HUES64 (cell line): ENCODE measurements around the gene PARD3B.

Experiments used
- H3K27ac ChIP-seq: 2 replicates; pipeline ENCODE4 v1.7.0; 2013; ENCODE audit warnings: low read depth, low read length, inconsistent platforms
- H3K27me3 ChIP-seq: 2 replicates; pipeline ENCODE4 v1.6.1; 2013; ENCODE audit warnings: mild to moderate bottlenecking, low read length; ENCODE audit not compliant: insufficient read depth
- H3K36me3 ChIP-seq: 2 replicates; pipeline ENCODE4 v1.6.1; 2013; ENCODE audit warnings: mild to moderate bottlenecking, low read length; ENCODE audit not compliant: insufficient read depth
- H3K4me1 ChIP-seq: 2 replicates; pipeline ENCODE4 v1.6.1; 2013; ENCODE audit warnings: mild to moderate bottlenecking, low read length, moderate library complexity; ENCODE audit not compliant: insufficient read depth
- H3K4me3 ChIP-seq: 2 replicates; pipeline ENCODE4 v1.5.1; 2013; ENCODE audit warnings: mild to moderate bottlenecking, low read length, moderate library complexity
- H3K9ac ChIP-seq: 2 replicates; pipeline ENCODE4 v1.6.1; 2013; ENCODE audit warnings: mild to moderate bottlenecking, low read depth, low read length
- H3K9me3 ChIP-seq: 2 replicates; pipeline ENCODE4 v1.6.1; 2013; ENCODE audit warnings: low read depth, low read length; ENCODE audit not compliant: insufficient read depth
- WGBS: fragments of 150-250, 120-280 bp; methylation state at CpG from one replicate; pipeline ENCODE4 v1.1.7; 2013; ENCODE audit warnings: missing lambda C conversion rate; 5-methylcytosine and 5-hydroxymethylcytosine counted together

The PARD3B gene

GRCh38 chr2:205103699-205104098 lies 558.4 kb downstream of the PARD3B start:
- Histone ChIP-seq H3K27ac (no peak overlapping the region), H3K36me3 (no peaks in the 10 kb centered on the region), H3K9ac (no peak overlapping the region), H3K4me3 (no peak overlapping the region), H3K9me3 (no peaks in the 10 kb centered on the region), H3K4me1 (no peaks in the 10 kb centered on the region), H3K27me3 (no peaks in the 10 kb centered on the region)
- 98% methylated on average over 2 of the region's 2 CpGs for WGBS

DNA sequence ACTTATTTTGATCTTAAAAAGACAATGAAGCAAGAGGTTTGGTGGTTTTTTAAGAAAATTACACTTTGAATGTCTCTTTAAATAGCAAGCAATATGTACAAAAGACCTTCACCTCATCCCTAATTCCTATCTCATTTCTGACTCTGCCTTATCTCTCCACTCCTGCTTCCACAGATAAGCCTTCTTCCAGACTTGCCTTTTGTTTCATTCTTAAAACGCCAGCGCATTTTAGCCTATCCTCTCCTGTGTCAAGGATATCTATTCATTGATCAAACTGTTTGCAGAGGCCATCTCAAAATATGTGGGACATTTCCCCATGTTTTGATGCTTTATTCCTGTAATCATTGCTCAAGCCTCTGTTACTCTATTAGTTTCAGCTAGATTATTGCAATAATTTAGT lies 562.5 kb downstream of the PARD3B start:
- 82% methylated on average over 2 of the region's 2 CpGs for WGBS
- Histone ChIP-seq H3K27ac (no peak overlapping the region), H3K36me3 (no peaks in the 10 kb centered on the region), H3K9ac (no peak overlapping the region), H3K4me3 (no peak overlapping the region), H3K9me3 (no peaks in the 10 kb centered on the region), H3K4me1 (peaks cover 6% of the 10 kb centered on the region; the same call in 1 of the 2 replicates), H3K27me3 (no peaks in the 10 kb centered on the region)

- no peak overlapping the region for H3K9ac ChIP-seq
- no peak overlapping the region for H3K27ac ChIP-seq
- H3K27me3 ChIP-seq, result no peaks in the 10 kb centered on the region
- WGBS, result 89% methylated on average over 2 of the region's 2 CpGs
- H3K4me3 ChIP-seq, result no peak overlapping the region
- no peaks in the 10 kb centered on the region for H3K36me3 ChIP-seq
- no peaks in the 10 kb centered on the region for H3K9me3 ChIP-seq
- H3K4me1 ChIP-seq, result peaks cover 6% of the 10 kb centered on the region; the same call in 1 of the 2 replicates
Observed at GRCh38 chr2:205115511-205115910, 570.2 kb downstream of the PARD3B start.

DNA sequence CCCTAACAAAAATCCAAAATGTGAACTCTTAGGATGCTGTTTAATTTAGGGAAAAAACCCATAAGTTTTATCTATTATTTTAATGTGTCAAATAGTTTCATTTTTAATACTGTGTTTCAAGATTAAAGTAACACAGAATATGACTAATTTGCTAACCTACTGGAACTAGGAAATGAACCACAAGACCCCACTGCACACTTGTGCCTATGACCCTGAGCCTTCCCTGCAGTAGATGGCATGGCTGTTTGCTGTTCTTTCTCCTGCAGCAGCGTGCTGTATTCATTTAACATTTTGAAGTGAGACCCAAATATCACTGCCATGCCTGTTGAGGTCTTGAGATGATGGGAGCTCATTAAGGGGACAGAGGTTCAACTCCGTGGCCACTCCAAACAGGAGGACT lies 571.9 kb downstream of the PARD3B start:
- Histone ChIP-seq H3K4me1 (peaks cover 4% of the 10 kb centered on the region; the same call in 1 of the 2 replicates), H3K27ac (no peak overlapping the region), H3K4me3 (no peak overlapping the region), H3K9me3 (no peaks in the 10 kb centered on the region), H3K27me3 (no peaks in the 10 kb centered on the region), H3K9ac (no peak overlapping the region), H3K36me3 (no peaks in the 10 kb centered on the region)
- WGBS, result 91% methylated on average over 2 of the region's 2 CpGs

DNA sequence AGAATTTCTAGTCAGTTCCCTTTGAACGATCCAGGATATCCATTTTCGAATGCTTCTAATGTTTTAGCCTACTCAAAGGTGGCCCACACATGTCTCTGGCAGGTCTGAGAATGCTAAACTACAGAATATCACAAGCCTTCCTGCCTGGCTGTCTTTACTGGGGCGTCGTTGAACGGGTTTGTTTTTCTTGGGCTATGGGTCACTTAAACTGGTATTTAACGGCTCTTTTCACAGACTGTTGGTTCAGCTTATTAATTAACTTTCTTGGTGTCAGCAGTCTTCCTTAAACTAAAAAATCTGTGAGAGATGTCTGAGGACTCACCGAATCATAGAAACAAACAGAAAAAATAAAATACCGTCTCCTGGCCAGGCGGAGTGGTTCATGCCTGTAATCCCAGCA lies 573.9 kb downstream of the PARD3B start:
- H3K4me1 ChIP-seq, result no peaks in the 10 kb centered on the region
- H3K9me3 ChIP-seq, result no peaks in the 10 kb centered on the region
- H3K27me3 ChIP-seq, result no peaks in the 10 kb centered on the region
- no peak overlapping the region for H3K9ac ChIP-seq
- no peak overlapping the region for H3K4me3 ChIP-seq
- 96% methylated on average over 9 of the region's 9 CpGs for WGBS
- H3K36me3 ChIP-seq, result no peaks in the 10 kb centered on the region
- H3K27ac ChIP-seq, result no peak overlapping the region

GRCh38 chr2:205128726-205129125 lies 583.5 kb downstream of the PARD3B start:
- no peaks in the 10 kb centered on the region for H3K9me3 ChIP-seq
- no peak overlapping the region for H3K27ac ChIP-seq
- H3K9ac ChIP-seq, result no peak overlapping the region
- no peaks in the 10 kb centered on the region for H3K36me3 ChIP-seq
- no peak overlapping the region for H3K4me3 ChIP-seq
- no peaks in the 10 kb centered on the region for H3K27me3 ChIP-seq
- H3K4me1 ChIP-seq, result peaks cover 11% of the 10 kb centered on the region

- no peak overlapping the region for H3K9ac ChIP-seq
- H3K36me3 ChIP-seq, result no peaks in the 10 kb centered on the region
- peaks cover 11% of the 10 kb centered on the region for H3K4me1 ChIP-seq
- H3K27ac ChIP-seq, result no peak overlapping the region
- H3K4me3 ChIP-seq, result no peak overlapping the region
- 89% methylated on average over 5 of the region's 5 CpGs for WGBS
- H3K27me3 ChIP-seq, result no peaks in the 10 kb centered on the region
- H3K9me3 ChIP-seq, result no peaks in the 10 kb centered on the region
Observed at GRCh38 chr2:205129531-205129930, 584.3 kb downstream of the PARD3B start.

- Histone ChIP-seq H3K36me3 (no peaks in the 10 kb centered on the region), H3K9ac (no peak overlapping the region), H3K4me3 (no peak overlapping the region), H3K27me3 (no peaks in the 10 kb centered on the region), H3K27ac (no peak overlapping the region), H3K9me3 (no peaks in the 10 kb centered on the region), H3K4me1 (peaks cover 11% of the 10 kb centered on the region)
- WGBS, result 89% methylated on average over 3 of the region's 4 CpGs
Observed at GRCh38 chr2:205130111-205130829, 585.0 kb downstream of the PARD3B start.

- Histone ChIP-seq H3K9me3 (no peaks in the 10 kb centered on the region), H3K27ac (no peak overlapping the region), H3K36me3 (no peaks in the 10 kb centered on the region), H3K4me3 (no peak overlapping the region), H3K4me1 (peaks cover 11% of the 10 kb centered on the region), H3K27me3 (no peaks in the 10 kb centered on the region), H3K9ac (no peak overlapping the region)
- WGBS, result 88% methylated on average over 1 of the region's 1 CpG
Observed at GRCh38 chr2:205133544-205133943, 588.3 kb downstream of the PARD3B start.

DNA sequence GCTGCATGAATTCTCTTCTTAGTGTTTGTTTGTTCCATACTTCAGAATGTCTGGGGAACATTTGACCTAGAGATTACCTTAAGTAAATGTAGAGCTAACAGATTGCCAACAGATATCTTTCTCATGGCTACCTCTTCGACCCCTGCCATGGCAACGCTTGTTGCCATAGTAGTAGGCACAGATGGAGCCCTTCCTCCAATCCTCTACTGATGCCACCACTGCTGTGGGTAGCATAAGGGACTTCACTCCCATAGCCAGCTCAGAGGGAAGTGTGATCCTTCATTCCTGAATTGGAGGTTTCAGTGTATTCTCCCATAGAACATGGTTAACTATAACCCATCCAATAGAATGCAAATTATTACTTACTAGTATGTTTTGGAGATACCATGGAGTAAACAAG lies 593.5 kb downstream of the PARD3B start:
- H3K9ac ChIP-seq, result no peak overlapping the region
- H3K27me3 ChIP-seq, result no peaks in the 10 kb centered on the region
- no peak overlapping the region for H3K27ac ChIP-seq
- peaks cover 34% of the 10 kb centered on the region for H3K4me1 ChIP-seq
- H3K9me3 ChIP-seq, result no peaks in the 10 kb centered on the region
- 89% methylated on average over 2 of the region's 2 CpGs for WGBS
- H3K4me3 ChIP-seq, result no peak overlapping the region
- H3K36me3 ChIP-seq, result no peaks in the 10 kb centered on the region

- Histone ChIP-seq H3K9me3 (peaks cover 3% of the 10 kb centered on the region; the same call in 1 of the 2 replicates), H3K27ac (peak overlapping the region; percentile 77; the same call in 1 of the 2 replicates), H3K4me3 (peak overlapping the region; percentile 30), H3K9ac (no peak overlapping the region), H3K4me1 (peaks cover 34% of the 10 kb centered on the region), H3K36me3 (no peaks in the 10 kb centered on the region), H3K27me3 (no peaks in the 10 kb centered on the region)
- 6% methylated on average over 8 of the region's 8 CpGs for WGBS
Observed at GRCh38 chr2:205139822-205140463, 594.7 kb downstream of the PARD3B start.
